ENCODE results near the gene PSME2.

GRCh38 chr14:24165785-24166184, 19.4 kb upstream of the PSME2 start:
- no peak for TF ChIP-seq ZNF556 (CRISPR knock-in tag; IDR thresholded peaks at IDR 0.05; ENCODE audit: borderline replicate concordance)
- TF ChIP-seq EHMT2 (IDR thresholded peaks at IDR 0.05; ENCODE audit: borderline replicate concordance, low read depth, low read length), result no peak
